Left kidney (tissue), 2 donors: ENCODE data around the gene NUP133. TPM values are rescaled to one million over a fixed set of nuclear protein-coding genes. Genes with fewer than 3 reads are reported as not detected.

Experiments used
- DNase-seq: peaks from one replicate; pipeline ENCODE4 v3.0.0-alpha.2; 2013
- polyA plus RNA-seq: library from polyadenylated mRNA; unstranded; fragments of 120-200 nt; gene quantifications from one replicate; pipeline ENCODE4 v1.2.1, GENCODE V29; 2013; ENCODE audit not compliant: insufficient read length

Gene NUP133
- polyA plus RNA-seq, 1 donor, result 52.0 TPM

- DNase-seq, result no peak
Observed at GRCh38 chr1:229452956-229453801, 55.0 kb downstream of the NUP133 start.

DNA sequence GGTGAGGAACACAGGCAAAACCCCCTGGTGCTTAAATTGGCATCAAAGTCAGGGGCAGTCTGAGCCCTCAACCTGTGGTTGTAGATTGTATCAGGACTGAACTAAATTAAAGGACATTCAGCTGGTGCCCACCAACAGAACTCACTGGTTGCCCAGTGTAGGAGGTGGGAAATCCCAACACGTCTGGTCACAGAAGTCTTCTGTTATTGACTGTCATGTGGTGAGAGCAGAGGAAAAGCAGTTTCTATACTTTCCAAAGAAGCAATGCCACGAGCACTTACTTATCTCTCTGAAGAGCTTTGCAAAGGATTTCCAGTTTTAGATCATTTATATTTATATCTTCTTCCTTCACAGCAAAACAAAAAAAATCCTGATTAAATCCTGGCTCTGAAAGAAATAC is 59.3 kb downstream of the NUP133 start:
- DNase-seq, result no peak

DNA sequence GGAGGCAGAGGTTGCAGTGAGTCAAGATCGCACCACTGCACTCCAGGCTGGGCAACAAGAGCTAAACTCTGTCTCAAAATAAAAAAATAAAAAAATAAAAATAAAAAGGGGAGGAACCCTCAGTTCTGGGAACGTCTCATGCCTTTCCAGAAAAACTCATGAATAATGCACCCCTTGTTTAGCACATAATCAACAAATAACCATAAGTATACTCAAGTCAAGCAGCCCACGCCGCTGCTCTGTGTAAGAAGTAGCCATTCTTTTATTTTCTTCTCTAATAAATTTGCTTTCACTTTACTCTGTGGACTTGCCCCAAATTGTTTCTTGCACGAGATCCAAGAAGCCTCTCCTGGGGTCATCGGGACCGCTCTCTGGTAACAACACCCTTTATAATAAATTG is 59.8 kb downstream of the NUP133 start:
- DNase-seq, result no peak

- no peak for DNase-seq
Observed at GRCh38 chr1:229447809-229448252, 60.3 kb downstream of the NUP133 start.

GRCh38 chr1:229445828-229446227 is 62.3 kb downstream of the NUP133 start:
- DNase-seq, result no peak

DNA sequence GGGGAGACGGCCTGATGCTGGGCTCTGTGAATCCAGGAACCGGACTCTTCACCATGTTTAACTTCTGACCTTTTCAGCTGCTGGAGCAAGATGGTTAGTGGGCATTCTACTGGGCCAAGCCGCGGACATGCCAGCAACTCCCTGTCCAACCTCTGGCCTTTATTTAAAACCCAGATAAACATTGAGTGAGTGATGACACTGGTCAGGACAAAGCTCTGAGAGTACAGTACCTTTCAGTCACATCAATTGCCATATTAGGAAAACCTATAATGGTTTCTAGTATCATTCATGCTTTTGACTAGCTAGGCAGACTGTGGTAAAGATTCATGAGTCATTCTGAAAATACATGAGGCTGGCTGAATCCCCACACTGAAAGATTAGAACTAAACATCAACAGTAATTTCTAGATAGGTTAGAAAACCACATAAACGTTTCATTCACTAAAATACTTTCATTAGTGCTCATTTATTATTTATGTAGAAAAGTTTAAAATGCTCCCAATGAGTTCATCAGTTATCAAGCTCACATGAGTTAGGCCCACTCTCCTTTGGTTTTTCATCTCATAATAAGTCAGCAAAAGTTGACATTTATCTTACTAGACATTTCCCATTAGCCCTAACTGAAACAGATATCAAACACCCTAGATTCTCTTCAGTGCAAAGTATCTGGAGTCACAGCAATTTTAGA is 67.1 kb downstream of the NUP133 start:
- DNase-seq, result no peak

DNA sequence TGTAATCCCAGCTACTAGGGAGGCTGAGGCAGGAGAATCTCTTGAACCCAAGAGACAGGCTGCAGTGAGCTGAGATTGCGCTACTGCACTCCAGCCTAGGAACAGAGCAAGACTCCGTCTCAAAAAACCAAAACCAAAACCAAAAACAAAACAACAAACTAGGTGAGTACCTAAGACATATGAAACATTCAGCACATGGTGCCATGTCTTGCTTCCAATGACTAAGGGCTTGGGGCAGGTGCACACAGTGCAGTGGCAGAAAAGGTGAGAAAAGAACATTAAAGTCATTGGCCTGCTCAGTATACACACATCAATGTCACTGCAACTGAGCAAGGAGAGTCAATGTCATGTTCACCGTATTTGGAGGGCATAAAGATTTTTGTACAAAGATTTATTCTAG is 70.1 kb downstream of the NUP133 start:
- DNase-seq, result no peak

- DNase-seq, result no peak
Observed at GRCh38 chr1:229437443-229437842, 70.7 kb downstream of the NUP133 start.

DNA sequence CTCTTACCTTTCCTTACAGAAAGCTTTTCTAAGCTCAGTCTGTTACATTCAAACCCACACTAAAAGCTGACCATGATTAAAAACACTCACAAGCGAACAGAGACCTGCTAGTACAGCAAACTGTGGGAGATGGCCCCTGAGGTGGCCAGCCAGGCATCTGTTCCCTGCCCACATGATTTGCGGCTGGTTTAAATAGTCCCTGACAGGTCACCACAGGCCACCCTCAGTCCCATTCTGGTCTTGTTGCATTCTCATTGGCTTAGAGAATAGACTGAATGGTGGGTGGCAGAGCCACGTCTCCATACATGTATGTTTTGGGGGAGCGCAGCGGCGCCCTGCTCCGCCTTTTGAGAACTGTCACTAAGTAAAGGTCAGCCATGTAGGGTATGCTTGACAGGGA is 71.9 kb downstream of the NUP133 start:
- DNase-seq, result no peak

- DNase-seq, result no peak
Observed at GRCh38 chr1:229434641-229435051, 73.5 kb downstream of the NUP133 start.

GRCh38 chr1:229434005-229434640 is 74.0 kb downstream of the NUP133 start, which contains the start of gene ACTA1:
Gene ACTA1, minus strand, starts transcription at chr1:229434094. Its CDS starts 979 bp downstream, at chr1:229433115.
- DNase-seq, result no peak

DNA sequence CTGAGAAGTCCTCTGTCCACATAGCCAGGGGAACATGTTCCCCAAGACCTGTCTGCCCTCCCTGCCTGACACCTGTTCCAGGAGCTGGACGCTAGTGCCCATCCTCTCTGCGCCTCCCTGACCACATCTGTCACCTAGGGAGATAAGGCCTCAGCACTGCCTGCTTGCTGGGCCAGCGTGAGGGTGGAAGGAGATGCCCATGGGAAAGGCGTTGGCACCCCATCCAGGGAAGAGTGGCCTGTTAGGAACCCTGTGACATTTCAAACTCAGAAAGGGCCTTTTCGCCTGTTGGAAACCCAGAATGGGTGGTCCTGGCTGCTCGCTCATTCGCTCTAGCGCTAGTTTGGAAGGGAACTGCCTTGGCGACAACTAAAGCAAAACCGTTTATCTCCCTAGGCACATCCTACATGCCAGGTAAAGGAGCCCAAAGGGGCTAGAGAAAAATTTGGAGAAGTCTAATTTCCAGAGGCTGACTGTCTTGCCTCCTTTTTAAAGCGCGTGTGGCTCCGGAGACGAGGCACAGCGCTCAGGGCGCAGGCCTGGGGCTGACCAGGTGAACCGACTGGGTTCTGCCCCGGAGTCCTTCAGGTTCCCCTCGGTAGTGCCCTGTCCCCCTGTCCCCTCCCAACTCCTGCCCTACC is 74.7 kb downstream of the NUP133 start:
- no peak for DNase-seq

- no peak for DNase-seq
Observed at GRCh38 chr1:229432905-229433304, 75.2 kb downstream of the NUP133 start.

DNA sequence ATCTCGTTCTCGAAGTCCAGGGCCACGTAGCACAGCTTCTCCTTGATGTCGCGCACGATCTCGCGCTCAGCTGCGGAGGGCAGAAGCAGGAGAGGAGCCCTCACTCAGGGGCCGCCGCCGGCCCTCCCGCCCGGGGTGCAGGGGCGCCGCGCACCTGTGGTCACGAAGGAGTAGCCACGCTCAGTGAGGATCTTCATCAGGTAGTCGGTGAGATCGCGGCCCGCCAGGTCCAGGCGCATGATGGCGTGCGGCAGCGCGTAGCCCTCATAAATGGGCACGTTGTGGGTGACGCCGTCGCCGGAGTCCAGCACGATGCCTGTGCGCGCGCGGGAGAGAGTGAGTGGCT is 76.1 kb downstream of the NUP133 start:
- no peak for DNase-seq

DNA sequence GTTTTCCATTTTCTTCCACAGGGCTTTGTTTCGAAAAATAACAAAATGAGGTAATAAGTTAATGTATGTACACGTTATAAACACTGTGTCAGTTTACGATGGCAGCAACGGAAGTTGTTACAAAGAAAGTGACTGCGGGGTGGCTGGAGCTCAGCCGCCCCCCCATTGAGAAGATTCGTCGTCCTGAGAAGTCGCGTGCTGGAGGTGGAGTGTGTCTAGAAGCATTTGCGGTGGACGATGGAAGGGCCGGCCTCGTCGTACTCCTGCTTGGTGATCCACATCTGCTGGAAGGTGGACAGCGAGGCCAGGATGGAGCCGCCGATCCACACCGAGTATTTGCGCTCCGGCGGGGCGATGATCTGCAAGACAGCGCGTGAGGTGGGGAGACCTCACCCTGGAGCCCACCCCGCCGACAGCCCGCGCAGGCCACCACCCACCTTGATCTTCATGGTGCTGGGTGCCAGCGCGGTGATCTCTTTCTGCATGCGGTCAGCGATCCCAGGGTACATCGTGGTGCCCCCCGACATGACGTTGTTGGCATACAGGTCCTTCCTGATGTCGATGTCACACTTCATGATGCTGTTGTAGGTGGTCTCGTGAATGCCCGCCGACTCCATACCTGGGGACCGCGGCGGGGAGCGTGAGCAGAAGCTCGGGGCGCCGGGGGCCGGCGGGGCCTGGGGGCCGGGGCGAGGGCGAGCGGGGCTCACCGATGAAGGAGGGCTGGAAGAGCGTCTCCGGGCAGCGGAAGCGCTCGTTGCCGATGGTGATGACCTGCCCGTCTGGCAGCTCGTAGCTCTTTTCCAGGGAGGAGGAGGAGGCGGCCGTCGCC is 76.6 kb downstream of the NUP133 start:
- DNase-seq, result no peak

DNA sequence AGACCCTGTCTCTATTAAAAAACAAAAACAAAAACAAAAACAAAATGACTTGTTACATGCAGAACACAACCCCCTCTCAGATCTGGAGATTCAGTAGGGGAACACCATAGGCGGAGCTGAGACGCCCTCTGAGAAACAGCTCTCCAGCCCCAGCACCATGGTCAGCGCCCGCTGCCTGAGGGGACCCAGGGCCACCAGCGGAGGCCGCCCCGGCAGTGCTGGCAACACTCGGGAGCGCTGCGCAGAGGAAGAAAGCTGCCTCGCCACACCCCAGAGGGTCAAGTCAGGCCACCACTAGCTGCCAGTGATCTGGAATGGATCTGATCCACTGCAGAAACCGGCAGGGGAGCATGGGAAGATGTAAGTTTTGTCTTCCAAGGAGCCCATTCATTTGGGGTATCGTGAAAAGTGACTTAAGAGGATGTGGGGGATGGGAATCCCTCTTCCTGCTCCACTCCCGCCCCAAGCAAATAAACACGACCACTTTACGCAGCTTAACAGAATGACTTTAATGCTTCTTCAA is 77.3 kb downstream of the NUP133 start:
- DNase-seq, result peak; percentile 73

- DNase-seq, result no peak
Observed at GRCh38 chr1:229428256-229428655, 79.9 kb downstream of the NUP133 start.

GRCh38 chr1:229427572-229427971 is 80.6 kb downstream of the NUP133 start:
- DNase-seq, result no peak

DNA sequence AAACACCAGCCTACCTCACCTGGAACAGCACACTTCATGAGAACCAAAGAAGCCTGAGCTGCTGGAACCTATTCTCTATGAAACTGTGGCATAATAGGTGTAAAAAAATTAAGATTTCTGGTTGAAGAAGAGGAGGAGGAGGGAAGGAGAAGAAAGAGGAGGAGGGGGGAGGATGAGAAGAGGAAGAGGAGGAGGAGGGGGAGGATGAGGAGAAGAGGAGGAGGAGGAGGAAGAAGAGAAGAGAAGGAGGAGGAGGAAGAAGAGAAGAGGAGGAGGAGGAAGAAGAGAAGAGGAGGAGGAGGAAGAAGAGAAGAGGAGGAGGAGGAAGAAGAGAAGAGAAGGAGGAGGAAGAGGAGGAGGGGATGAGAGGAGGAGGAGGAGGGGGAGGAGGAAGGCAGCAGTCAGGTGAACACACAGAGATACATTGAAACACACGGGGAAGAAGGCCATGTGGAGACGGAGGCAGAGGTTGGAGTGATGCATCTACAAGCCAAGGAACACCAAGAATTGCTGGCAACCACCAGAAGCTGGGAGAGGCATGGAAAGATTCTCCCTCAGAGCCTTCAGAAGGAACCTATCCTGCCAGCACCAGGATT is 82.5 kb downstream of the NUP133 start:
- DNase-seq, result no peak

DNA sequence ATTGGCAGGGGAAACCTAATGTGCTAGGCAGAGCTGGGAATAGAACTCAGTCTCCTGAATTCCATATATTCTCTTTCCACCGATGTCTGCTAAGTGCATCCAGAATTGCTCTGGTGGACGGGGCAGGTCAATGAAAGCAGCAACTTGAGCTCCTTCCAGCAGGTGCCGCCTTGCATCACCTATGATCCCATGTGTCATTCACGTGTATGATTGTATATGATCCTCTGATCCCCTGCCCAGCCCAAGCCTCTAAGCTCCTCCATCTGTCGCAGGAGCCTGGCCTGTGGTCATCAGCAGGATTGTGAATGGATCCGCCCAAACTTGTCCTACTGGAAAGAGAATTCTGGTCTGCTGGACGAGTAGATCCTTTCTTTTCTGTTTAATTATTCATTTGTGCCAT is 87.4 kb downstream of the NUP133 start:
- DNase-seq, result no peak

GRCh38 chr1:229420224-229420623 is 87.9 kb downstream of the NUP133 start:
- no peak for DNase-seq
